Fibroblast of upper back skin (primary cell): ENCODE results near the gene TRERF1.
A peak's percentile ranks its signal among the peaks of the same experiment; 100 is the strongest.

Experiments used
- DNase-seq: peaks from one replicate; pipeline ENCODE4 v3.0.0-alpha.2; 2013

TRERF1 gene

GRCh38 chr6:42419490-42420280 is 32.0 kb downstream of the TRERF1 start:
- DNase-seq, result no peak

GRCh38 chr6:42418724-42419123 is 33.0 kb downstream of the TRERF1 start:
- DNase-seq, result no peak

- DNase-seq, result peak; percentile 44
Observed at GRCh38 chr6:42417641-42418112, 34.0 kb downstream of the TRERF1 start.

- no peak for DNase-seq
Observed at GRCh38 chr6:42411406-42411805, 40.3 kb downstream of the TRERF1 start.

GRCh38 chr6:42410861-42411260 is 40.9 kb downstream of the TRERF1 start:
- no peak for DNase-seq

GRCh38 chr6:42409581-42409980 is 42.1 kb downstream of the TRERF1 start:
- DNase-seq, result no peak

GRCh38 chr6:42407379-42407778 is 44.3 kb downstream of the TRERF1 start:
- DNase-seq, result peak; percentile 86

- DNase-seq, result peak; percentile 20
Observed at GRCh38 chr6:42406306-42407280, 45.1 kb downstream of the TRERF1 start.

- DNase-seq, result peak; percentile 56
Observed at GRCh38 chr6:42405021-42405420, 46.7 kb downstream of the TRERF1 start.

GRCh38 chr6:42404484-42404883 is 47.2 kb downstream of the TRERF1 start:
- peak; percentile 67 for DNase-seq

- no peak for DNase-seq
Observed at GRCh38 chr6:42403831-42404230, 47.9 kb downstream of the TRERF1 start.

GRCh38 chr6:42403421-42403820 is 48.3 kb downstream of the TRERF1 start:
- peak; percentile 45 for DNase-seq

GRCh38 chr6:42402184-42402583 is 49.5 kb downstream of the TRERF1 start:
- peak; percentile 42 for DNase-seq

GRCh38 chr6:42401613-42401951 is 50.1 kb downstream of the TRERF1 start:
- no peak for DNase-seq

GRCh38 chr6:42400886-42401612 is 50.7 kb downstream of the TRERF1 start:
- DNase-seq, result no peak

- no peak for DNase-seq
Observed at GRCh38 chr6:42400061-42400760, 51.5 kb downstream of the TRERF1 start.

GRCh38 chr6:42396720-42397119 is 55.0 kb downstream of the TRERF1 start:
- no peak for DNase-seq

GRCh38 chr6:42394881-42395620 is 56.7 kb downstream of the TRERF1 start:
- DNase-seq, result no peak

- DNase-seq, result no peak
Observed at GRCh38 chr6:42394151-42394550, 57.6 kb downstream of the TRERF1 start.

GRCh38 chr6:42393339-42393738 is 58.4 kb downstream of the TRERF1 start:
- no peak for DNase-seq

- DNase-seq, result no peak
Observed at GRCh38 chr6:42392833-42393232, 58.9 kb downstream of the TRERF1 start.

GRCh38 chr6:42391441-42391840 is 60.3 kb downstream of the TRERF1 start:
- no peak for DNase-seq
